ENCODE data around the gene CCDC167.

The CCDC167 gene

GRCh38 chr6:37536491-37537190, 36.9 kb upstream of the CCDC167 start:
- Histone ChIP-seq H3K4me1 (ENCODE audit: insufficient read depth, insufficient read length) (peaks cover 1% of the 10 kb centered on the region), H3K4me3 (ENCODE audit: insufficient read length, low read depth) (peak overlapping the region; percentile 36), H3K27me3 (ENCODE audit: insufficient read depth, insufficient read length) (peaks cover 69% of the 10 kb centered on the region), H3K9ac (ENCODE audit: insufficient read length, low read depth) (peak overlapping the region; percentile 50), H3K9me3 (ENCODE audit: insufficient read depth, low read length) (no peaks in the 10 kb centered on the region), H3K36me3 (ENCODE audit: insufficient read depth, insufficient read length, low read length) (no peaks in the 10 kb centered on the region)
- DNase-seq (ENCODE audit: low read depth, low spot score) = no peak
- TF ChIP-seq SUZ12 (IDR thresholded peaks at IDR 0.05; ENCODE audit: extremely low read depth, insufficient read depth, insufficient read length) (no peak), ZNF274 (IDR thresholded peaks at IDR 0.05; ENCODE audit: low read depth, low read length) (no peak), YY1 (IDR thresholded peaks at IDR 0.05; ENCODE audit: insufficient read depth, insufficient read length) (no peak)

- H3K4me1 ChIP-seq (ENCODE audit: insufficient read depth, insufficient read length) = no peaks in the 10 kb centered on the region
- TF ChIP-seq SUZ12 (IDR thresholded peaks at IDR 0.05; ENCODE audit: extremely low read depth, insufficient read depth, insufficient read length) (peak; percentile 50), ZNF274 (IDR thresholded peaks at IDR 0.05; ENCODE audit: low read depth, low read length) (no peak)
- no peaks in the 10 kb centered on the region for H3K9me3 ChIP-seq (ENCODE audit: insufficient read depth, low read length)
- DNase-seq (ENCODE audit: low read depth, low spot score) = no peak
- H3K36me3 ChIP-seq (ENCODE audit: insufficient read depth, insufficient read length, low read length) = no peaks in the 10 kb centered on the region
- peak overlapping the region; percentile 50 for H3K9ac ChIP-seq (ENCODE audit: insufficient read length, low read depth)
- peak overlapping the region; percentile 36 for H3K4me3 ChIP-seq (ENCODE audit: insufficient read length, low read depth)
- peaks cover 70% of the 10 kb centered on the region for H3K27me3 ChIP-seq (ENCODE audit: insufficient read depth, insufficient read length)
Measured at GRCh38 chr6:37535759-37536490, 36.2 kb upstream of the CCDC167 start.

- H3K9me3 ChIP-seq (ENCODE audit: insufficient read depth, low read length) = no peaks in the 10 kb centered on the region
- H3K4me3 ChIP-seq (ENCODE audit: insufficient read length, low read depth) = peak overlapping the region; percentile 36
- H3K9ac ChIP-seq (ENCODE audit: insufficient read length, low read depth) = peak overlapping the region; percentile 32
- H3K4me1 ChIP-seq (ENCODE audit: insufficient read depth, insufficient read length) = no peaks in the 10 kb centered on the region
- no peak for DNase-seq (ENCODE audit: low read depth, low spot score)
- H3K36me3 ChIP-seq (ENCODE audit: insufficient read depth, insufficient read length, low read length) = no peaks in the 10 kb centered on the region
- peaks cover 70% of the 10 kb centered on the region for H3K27me3 ChIP-seq (ENCODE audit: insufficient read depth, insufficient read length)
- no peak for TF ChIP-seq YY1 (IDR thresholded peaks at IDR 0.05; ENCODE audit: insufficient read depth, insufficient read length)
- TF ChIP-seq ZNF274 (IDR thresholded peaks at IDR 0.05; ENCODE audit: low read depth, low read length) = no peak
- TF ChIP-seq SUZ12 (IDR thresholded peaks at IDR 0.05; ENCODE audit: extremely low read depth, insufficient read depth, insufficient read length) = no peak
Measured at GRCh38 chr6:37535428-37535758, 35.7 kb upstream of the CCDC167 start.

GRCh38 chr6:37534893-37535292, 35.2 kb upstream of the CCDC167 start:
- no peaks in the 10 kb centered on the region for H3K9me3 ChIP-seq (ENCODE audit: insufficient read depth, low read length)

GRCh38 chr6:37532122-37532521, 32.4 kb upstream of the CCDC167 start:
- H3K4me1 ChIP-seq (ENCODE audit: insufficient read depth, insufficient read length) = no peaks in the 10 kb centered on the region
- no peak for DNase-seq (ENCODE audit: low read depth, low spot score)
- H3K4me3 ChIP-seq (ENCODE audit: insufficient read length, low read depth) = no peak overlapping the region
- no peaks in the 10 kb centered on the region for H3K36me3 ChIP-seq (ENCODE audit: insufficient read depth, insufficient read length, low read length)
- TF ChIP-seq YY1 (IDR thresholded peaks at IDR 0.05; ENCODE audit: insufficient read depth, insufficient read length) = no peak
- no peak for TF ChIP-seq SUZ12 (IDR thresholded peaks at IDR 0.05; ENCODE audit: extremely low read depth, insufficient read depth, insufficient read length)
- TF ChIP-seq ZNF274 (IDR thresholded peaks at IDR 0.05; ENCODE audit: low read depth, low read length) = no peak
- H3K27me3 ChIP-seq (ENCODE audit: insufficient read depth, insufficient read length) = peaks cover 54% of the 10 kb centered on the region
- H3K9me3 ChIP-seq (ENCODE audit: insufficient read depth, low read length) = no peaks in the 10 kb centered on the region
- no peak overlapping the region for H3K9ac ChIP-seq (ENCODE audit: insufficient read length, low read depth)

More at GRCh38 chr6:37534893-37535292, 35.2 kb upstream of the CCDC167 start:
- no peak for TF ChIP-seq ZNF274 (IDR thresholded peaks at IDR 0.05; ENCODE audit: low read depth, low read length)
- TF ChIP-seq SUZ12 (IDR thresholded peaks at IDR 0.05; ENCODE audit: extremely low read depth, insufficient read depth, insufficient read length) = peak; percentile 2
- TF ChIP-seq YY1 (IDR thresholded peaks at IDR 0.05; ENCODE audit: insufficient read depth, insufficient read length) = no peak
- peaks cover 70% of the 10 kb centered on the region for H3K27me3 ChIP-seq (ENCODE audit: insufficient read depth, insufficient read length)
- DNase-seq (ENCODE audit: low read depth, low spot score) = no peak
- no peaks in the 10 kb centered on the region for H3K36me3 ChIP-seq (ENCODE audit: insufficient read depth, insufficient read length, low read length)
- no peaks in the 10 kb centered on the region for H3K4me1 ChIP-seq (ENCODE audit: insufficient read depth, insufficient read length)
- no peak overlapping the region for H3K4me3 ChIP-seq (ENCODE audit: insufficient read length, low read depth)
- H3K9ac ChIP-seq (ENCODE audit: insufficient read length, low read depth) = peak overlapping the region; percentile 32

GRCh38 chr6:37531437-37532036, 31.8 kb upstream of the CCDC167 start:
- peaks cover 48% of the 10 kb centered on the region for H3K27me3 ChIP-seq (ENCODE audit: insufficient read depth, insufficient read length)
- no peak for DNase-seq (ENCODE audit: low read depth, low spot score)
- no peaks in the 10 kb centered on the region for H3K4me1 ChIP-seq (ENCODE audit: insufficient read depth, insufficient read length)
- H3K36me3 ChIP-seq (ENCODE audit: insufficient read depth, insufficient read length, low read length) = no peaks in the 10 kb centered on the region
- no peaks in the 10 kb centered on the region for H3K9me3 ChIP-seq (ENCODE audit: insufficient read depth, low read length)
- no peak overlapping the region for H3K9ac ChIP-seq (ENCODE audit: insufficient read length, low read depth)
- no peak overlapping the region for H3K4me3 ChIP-seq (ENCODE audit: insufficient read length, low read depth)
- no peak for TF ChIP-seq SUZ12 (IDR thresholded peaks at IDR 0.05; ENCODE audit: extremely low read depth, insufficient read depth, insufficient read length)
- TF ChIP-seq YY1 (IDR thresholded peaks at IDR 0.05; ENCODE audit: insufficient read depth, insufficient read length) = no peak
- TF ChIP-seq ZNF274 (IDR thresholded peaks at IDR 0.05; ENCODE audit: low read depth, low read length) = no peak

GRCh38 chr6:37531026-37531425, 31.3 kb upstream of the CCDC167 start:
- peaks cover 43% of the 10 kb centered on the region for H3K27me3 ChIP-seq (ENCODE audit: insufficient read depth, insufficient read length)
- H3K4me1 ChIP-seq (ENCODE audit: insufficient read depth, insufficient read length) = no peaks in the 10 kb centered on the region
- DNase-seq (ENCODE audit: low read depth, low spot score) = no peak
- no peak overlapping the region for H3K4me3 ChIP-seq (ENCODE audit: insufficient read length, low read depth)
- H3K9ac ChIP-seq (ENCODE audit: insufficient read length, low read depth) = no peak overlapping the region
- no peaks in the 10 kb centered on the region for H3K36me3 ChIP-seq (ENCODE audit: insufficient read depth, insufficient read length, low read length)
- no peaks in the 10 kb centered on the region for H3K9me3 ChIP-seq (ENCODE audit: insufficient read depth, low read length)
- TF ChIP-seq YY1 (IDR thresholded peaks at IDR 0.05; ENCODE audit: insufficient read depth, insufficient read length) (no peak), ZNF274 (IDR thresholded peaks at IDR 0.05; ENCODE audit: low read depth, low read length) (no peak), SUZ12 (IDR thresholded peaks at IDR 0.05; ENCODE audit: extremely low read depth, insufficient read depth, insufficient read length) (no peak)

Data from NT2/D1 (cell line).